Suprapubic skin (tissue), 4 donors: ENCODE measurements around the gene WWC1. TPM values are rescaled to one million over a fixed set of nuclear protein-coding genes. Genes with fewer than 3 reads are reported as not detected.

Experiments used
- DNase-seq, 2 donors: peaks; one replicate each; pipeline ENCODE4 v3.0.0-alpha.2; 2019; ENCODE audit warnings: low spot score in 2 of 2
- H3K27ac ChIP-seq: fragments of 200-600 bp; sonication (generic); one replicate; pipeline ENCODE4 v1.5.1; 2019
- H3K27me3 ChIP-seq: fragments of 200-600 bp; sonication (generic); one replicate; pipeline ENCODE4 v1.5.1; 2019
- H3K36me3 ChIP-seq: fragments of 200-600 bp; sonication (generic); one replicate; pipeline ENCODE4 v1.5.1; 2019
- H3K4me1 ChIP-seq: fragments of 200-600 bp; sonication (generic); one replicate; pipeline ENCODE4 v1.5.1; 2019
- H3K4me3 ChIP-seq: fragments of 200-600 bp; sonication (generic); one replicate; pipeline ENCODE4 v1.5.1; 2019; ENCODE audit warnings: mild to moderate bottlenecking
- H3K9me3 ChIP-seq: fragments of 200-600 bp; sonication (generic); one replicate; pipeline ENCODE4 v1.5.1; 2019
- CTCF ChIP-seq, 2 donors: fragments of 200-600 bp in 1 of 2; fragments of 450-650 bp in 1 of 2; sonication (generic) in 1 of 2; IDR thresholded peaks; one replicate each; pipeline ENCODE4 v1.5.1; 2016 to 2019; ENCODE audit warnings: antibody characterized with exemption in 2 of 2, mild to moderate bottlenecking in 1 of 2, moderate library complexity in 1 of 2
- EP300 ChIP-seq: sonication (generic); formaldehyde crosslinking; IDR thresholded peaks from one replicate; pipeline ENCODE4 v1.6.1; 2017; ENCODE audit warnings: antibody characterized with exemption
- POLR2A ChIP-seq, 2 donors: fragments of 450-650 bp; IDR thresholded peaks; one replicate each; pipeline ENCODE4 v1.6.1; 2017; ENCODE audit warnings: antibody characterized with exemption in 2 of 2, mild to moderate bottlenecking in 2 of 2, moderate library complexity in 2 of 2
- POLR2AphosphoS5 ChIP-seq, 3 donors: sonication (generic); formaldehyde crosslinking; IDR thresholded peaks; one replicate each; pipeline ENCODE4 v1.6.1; 2017; ENCODE audit warnings: antibody characterized with exemption in 3 of 3
- WGBS: methylation state at CpG from one replicate; pipeline ENCODE4 v1.1.5; 2018; 5-methylcytosine and 5-hydroxymethylcytosine counted together
- total RNA-seq, 4 donors: library from RNA; depleted of rRNA; stranded (reverse); fragments of >200 nt; gene quantifications; one replicate each; pipeline ENCODE4 v1.1.0, GENCODE V29; 2016

The WWC1 gene
- total RNA-seq, 4 donors from 2014 or later: 28.3 to 38.3 (median 31.6) TPM

DNA sequence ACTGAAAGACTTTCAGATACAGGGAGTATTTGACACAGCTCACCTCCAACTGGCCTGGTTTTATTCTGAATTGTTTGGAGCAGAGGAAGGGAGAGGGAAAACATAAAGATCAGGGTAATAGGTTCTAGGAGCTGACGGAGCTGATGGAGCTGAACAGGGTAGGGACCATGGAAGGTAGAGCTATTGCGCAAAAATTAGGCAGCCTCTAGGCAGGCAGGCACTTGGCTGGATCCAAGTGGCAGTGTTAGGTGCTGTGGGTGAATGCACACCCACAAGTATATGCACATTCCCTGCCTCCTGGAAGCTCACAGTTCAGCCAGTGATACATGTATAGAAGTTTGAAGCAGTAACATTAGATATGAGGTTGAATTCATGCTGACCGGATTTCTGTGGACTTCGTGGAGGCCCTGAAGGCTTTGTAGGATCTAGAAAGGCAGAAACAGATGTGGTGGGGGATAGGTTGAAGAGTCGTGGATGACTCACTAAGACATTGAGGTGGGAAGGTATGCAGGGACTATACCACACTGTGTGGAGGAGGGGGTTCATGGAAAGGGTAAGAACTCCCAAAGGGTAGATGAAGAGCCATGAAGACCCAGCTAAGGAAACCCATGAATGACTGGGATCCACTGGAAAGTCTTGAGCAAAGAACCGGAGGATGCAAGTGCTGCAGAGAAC is 50.8 kb downstream of the WWC1 start:
- Histone ChIP-seq H3K4me1 (peaks cover 13% of the 10 kb centered on the region), H3K27me3 (no peaks in the 10 kb centered on the region), H3K27ac (no peak overlapping the region), H3K9me3 (no peaks in the 10 kb centered on the region), H3K36me3 (no peaks in the 10 kb centered on the region), H3K4me3 (no peak overlapping the region)
- 74% methylated on average over 6 of the region's 6 CpGs for WGBS
- TF ChIP-seq POLR2AphosphoS5 (IDR thresholded peaks at IDR 0.05) (no peak), POLR2A (IDR thresholded peaks at IDR 0.05) (no peak), EP300 (no peak)
- no peak for DNase-seq

- H3K27me3 ChIP-seq: no peaks in the 10 kb centered on the region
- peaks cover 13% of the 10 kb centered on the region for H3K4me1 ChIP-seq
- H3K9me3 ChIP-seq: no peaks in the 10 kb centered on the region
- H3K27ac ChIP-seq: no peak overlapping the region
- H3K36me3 ChIP-seq: no peaks in the 10 kb centered on the region
- no peak for TF ChIP-seq POLR2AphosphoS5 (IDR thresholded peaks at IDR 0.05)
- TF ChIP-seq CTCF (IDR thresholded peaks at IDR 0.05): no peak
- TF ChIP-seq POLR2A (IDR thresholded peaks at IDR 0.05): no peak
- H3K4me3 ChIP-seq: no peak overlapping the region
- no peak for DNase-seq
- 76% methylated on average over 3 of the region's 3 CpGs for WGBS
Observed at GRCh38 chr5:168342985-168343384, 51.5 kb downstream of the WWC1 start.

GRCh38 chr5:168346417-168346816 is 55.0 kb downstream of the WWC1 start:
- Histone ChIP-seq H3K36me3 (no peaks in the 10 kb centered on the region), H3K27ac (no peak overlapping the region), H3K27me3 (no peaks in the 10 kb centered on the region), H3K9me3 (no peaks in the 10 kb centered on the region), H3K4me1 (peaks cover 13% of the 10 kb centered on the region), H3K4me3 (no peak overlapping the region)
- no peak for DNase-seq
- 41% methylated on average over 3 of the region's 3 CpGs for WGBS
- TF ChIP-seq EP300 (no peak), POLR2AphosphoS5 (IDR thresholded peaks at IDR 0.05) (no peak), CTCF (IDR thresholded peaks at IDR 0.05) (no peak), POLR2A (IDR thresholded peaks at IDR 0.05) (no peak)

GRCh38 chr5:168347368-168348083 is 56.1 kb downstream of the WWC1 start:
- Histone ChIP-seq H3K27ac (peak overlapping the region; percentile 30), H3K4me3 (no peak overlapping the region), H3K4me1 (peaks cover 16% of the 10 kb centered on the region), H3K36me3 (no peaks in the 10 kb centered on the region), H3K27me3 (no peaks in the 10 kb centered on the region), H3K9me3 (no peaks in the 10 kb centered on the region)
- no peak for DNase-seq
- 81% methylated on average over 8 of the region's 8 CpGs for WGBS
- TF ChIP-seq EP300 (no peak), POLR2A (IDR thresholded peaks at IDR 0.05) (no peak)

DNA sequence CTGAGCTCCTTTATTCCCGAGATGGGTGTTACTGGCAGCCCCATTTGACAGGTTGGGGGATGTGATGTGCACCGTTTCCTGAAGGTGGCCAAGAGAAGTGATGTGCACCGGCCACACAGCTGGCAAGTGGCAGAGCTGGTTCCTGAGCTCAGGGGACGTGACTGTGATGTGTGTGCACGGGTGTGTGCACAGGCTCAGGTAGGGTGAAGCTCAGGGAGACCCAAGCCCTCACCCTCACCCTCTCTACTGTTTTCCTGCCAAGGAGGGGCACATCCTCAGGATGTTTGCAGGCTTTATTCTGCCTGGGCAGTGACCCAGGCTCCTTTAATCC is 56.6 kb downstream of the WWC1 start:
- Histone ChIP-seq H3K9me3 (no peaks in the 10 kb centered on the region), H3K4me1 (peaks cover 16% of the 10 kb centered on the region), H3K27ac (no peak overlapping the region), H3K4me3 (no peak overlapping the region), H3K27me3 (no peaks in the 10 kb centered on the region), H3K36me3 (no peaks in the 10 kb centered on the region)
- no peak for DNase-seq
- 69% methylated on average over 3 of the region's 5 CpGs for WGBS
- TF ChIP-seq POLR2AphosphoS5 (IDR thresholded peaks at IDR 0.05) (no peak), POLR2A (IDR thresholded peaks at IDR 0.05) (no peak), EP300 (no peak), CTCF (IDR thresholded peaks at IDR 0.05) (no peak)

- Histone ChIP-seq H3K9me3 (no peaks in the 10 kb centered on the region), H3K4me1 (peaks cover 20% of the 10 kb centered on the region), H3K27ac (no peak overlapping the region), H3K36me3 (no peaks in the 10 kb centered on the region), H3K27me3 (no peaks in the 10 kb centered on the region), H3K4me3 (no peak overlapping the region)
- 90% methylated on average over 4 of the region's 4 CpGs for WGBS
- no peak for TF ChIP-seq CTCF (IDR thresholded peaks at IDR 0.05)
- no peak for DNase-seq
Observed at GRCh38 chr5:168350315-168350714, 58.9 kb downstream of the WWC1 start.
